Neural progenitor cell (in vitro differentiated cells): ENCODE measurements around the gene USP17L25. TPM values are rescaled to one million over a fixed set of nuclear protein-coding genes. Genes with fewer than 3 reads are reported as not detected.
"Not testable (repeated sequence)": the region's sequence is repeated elsewhere in the genome, so short reads cannot be mapped to it uniquely, and the experiment has no call there.

ENCODE experiments used
- DNase-seq: peaks from one replicate; pipeline ENCODE4 v3.0.0-alpha.2; 2016; ENCODE audit warnings: low spot score
- H2AFZ ChIP-seq: fragments of 200-600 bp; sonication (generic); replicated peaks from 2 replicates; pipeline ENCODE4 v1.6.1; 2016; ENCODE audit warnings: antibody characterized with exemption
- H3F3A ChIP-seq: fragments of 200-600 bp; sonication (generic); 2 replicates; pipeline ENCODE4 v1.6.1; 2016; ENCODE audit warnings: antibody characterized with exemption, low read depth
- H3K27ac ChIP-seq: fragments of 200-600 bp; sonication (generic); 2 replicates; pipeline ENCODE4 v1.5.1; 2016; ENCODE audit warnings: mild to moderate bottlenecking
- H3K27me3 ChIP-seq: fragments of 200-600 bp; sonication (generic); 2 replicates; pipeline ENCODE4 v1.6.1; 2016; ENCODE audit warnings: mild to moderate bottlenecking, moderate library complexity
- H3K36me3 ChIP-seq: fragments of 200-600 bp; sonication (generic); 2 replicates; pipeline ENCODE4 v1.5.1; 2016
- H3K4me1 ChIP-seq: fragments of 200-600 bp; sonication (generic); 2 replicates; pipeline ENCODE4 v1.6.1; 2016; ENCODE audit warnings: mixed run types
- H3K4me2 ChIP-seq: fragments of 200-600 bp; sonication (generic); 2 replicates; pipeline ENCODE4 v1.6.1; 2016
- H3K4me3 ChIP-seq: fragments of 200-600 bp; sonication (generic); 2 replicates; pipeline ENCODE4 v1.5.1; 2016
- H3K79me2 ChIP-seq: fragments of 200-600 bp; sonication (generic); 2 replicates; pipeline ENCODE4 v1.6.1; 2016; ENCODE audit warnings: low read depth
- H3K9ac ChIP-seq: fragments of 200-600 bp; sonication (generic); 2 replicates; pipeline ENCODE4 v1.6.1; 2016
- H3K9me3 ChIP-seq: fragments of 200-600 bp; sonication (generic); 2 replicates; pipeline ENCODE4 v1.5.1; 2016; ENCODE audit warnings: low read depth
- H4K20me1 ChIP-seq: fragments of 200-600 bp; sonication (generic); 2 replicates; pipeline ENCODE4 v1.6.1; 2016; ENCODE audit warnings: low read depth
- H3K27ac Mint-ChIP-seq: 3 replicates; pipeline ENCODE4 v1.8.0; 2021; ENCODE audit warnings: mixed read lengths
- H3K27me3 Mint-ChIP-seq: 2 replicates; pipeline ENCODE4 v1.8.0; 2022; ENCODE audit warnings: low read depth, mild to moderate bottlenecking, inconsistent platforms, moderate library complexity, mixed read lengths; ENCODE audit not compliant: insufficient read depth
- H3K36me3 Mint-ChIP-seq: 3 replicates; pipeline ENCODE4 v1.8.0; 2021; ENCODE audit warnings: mixed read lengths
- H3K4me1 Mint-ChIP-seq: 3 replicates; pipeline ENCODE4 v1.8.0; 2021; ENCODE audit warnings: mixed read lengths
- H3K4me3 Mint-ChIP-seq: 3 replicates; pipeline ENCODE4 v1.8.0; 2021; ENCODE audit warnings: mild to moderate bottlenecking, moderate library complexity, mixed read lengths
- H3K9me3 Mint-ChIP-seq: 3 replicates; pipeline ENCODE4 v1.8.0; 2020; ENCODE audit warnings: mixed read lengths
- total RNA-seq: library from RNA; depleted of rRNA; stranded (reverse); fragments of >200 nt; gene quantifications from 2 replicates; pipeline ENCODE4 v1.2.3, GENCODE V29; 2015; ENCODE audit warnings: low replicate concordance

Gene USP17L25
- total RNA-seq, 1 donor from 2014 or later, result not detected

DNA sequence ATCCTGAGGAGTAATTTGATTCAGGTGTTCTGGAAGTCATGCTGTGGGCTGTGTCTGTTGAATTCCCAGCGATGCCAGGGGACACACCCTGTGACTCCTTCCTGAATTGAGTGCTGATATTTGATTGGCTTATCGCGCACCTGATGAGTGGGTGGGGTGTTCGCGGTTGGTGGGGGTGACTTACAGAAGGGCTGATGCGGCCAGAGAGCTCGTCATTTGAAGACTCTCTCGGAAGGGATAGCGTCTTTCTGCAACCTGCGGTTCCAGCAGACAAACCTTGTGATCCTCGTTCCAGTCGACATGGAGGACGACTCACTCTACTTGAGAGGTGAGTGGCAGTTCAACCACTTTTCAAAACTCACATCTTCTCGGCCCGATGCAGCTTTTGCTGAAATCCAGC is 23.6 kb downstream of the USP17L25 start, which contains the start of gene USP17L29:
TSS of gene USP17L29 (plus strand) at position 301 of the 400 bp plus-strand sequence. CDS start at position 301, 0 bp downstream.
- H3K27ac Mint-ChIP-seq, H3K36me3 ChIP-seq, H3K27ac ChIP-seq, H3K9me3 ChIP-seq, H2AFZ ChIP-seq, H3K4me3 ChIP-seq, H3K27me3 ChIP-seq, H4K20me1 ChIP-seq, H3K36me3 Mint-ChIP-seq, H3F3A ChIP-seq, H3K4me1 ChIP-seq, H3K27me3 Mint-ChIP-seq, H3K9ac ChIP-seq, DNase-seq, H3K4me1 Mint-ChIP-seq, H3K9me3 Mint-ChIP-seq, H3K4me3 Mint-ChIP-seq, H3K4me2 ChIP-seq, H3K79me2 ChIP-seq: not testable (repeated sequence)

DNA sequence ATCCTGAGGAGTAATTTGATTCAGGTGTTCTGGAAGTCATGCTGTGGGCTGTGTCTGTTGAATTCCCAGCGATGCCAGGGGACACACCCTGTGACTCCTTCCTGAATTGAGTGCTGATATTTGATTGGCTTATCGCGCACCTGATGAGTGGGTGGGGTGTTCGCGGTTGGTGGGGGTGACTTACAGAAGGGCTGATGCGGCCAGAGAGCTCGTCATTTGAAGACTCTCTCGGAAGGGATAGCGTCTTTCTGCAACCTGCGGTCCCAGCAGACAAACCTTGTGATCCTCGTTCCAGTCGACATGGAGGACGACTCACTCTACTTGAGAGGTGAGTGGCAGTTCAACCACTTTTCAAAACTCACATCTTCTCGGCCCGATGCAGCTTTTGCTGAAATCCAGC is 33.1 kb downstream of the USP17L25 start, which contains the start of gene USP17L30:
TSS of gene USP17L30 (plus strand) at position 301 of the 400 bp plus-strand sequence. CDS start at position 301, 0 bp downstream.
- H3K9me3 ChIP-seq, H3K27me3 ChIP-seq, H3K36me3 ChIP-seq, H3K27ac ChIP-seq, H3K27ac Mint-ChIP-seq, H3K4me1 ChIP-seq, H3K4me3 Mint-ChIP-seq, DNase-seq, H3K79me2 ChIP-seq, H3K36me3 Mint-ChIP-seq, H4K20me1 ChIP-seq, H3K9me3 Mint-ChIP-seq, H3K4me2 ChIP-seq, H2AFZ ChIP-seq, H3K27me3 Mint-ChIP-seq, H3K4me3 ChIP-seq, H3K9ac ChIP-seq, H3F3A ChIP-seq, H3K4me1 Mint-ChIP-seq: not testable (repeated sequence)

DNA sequence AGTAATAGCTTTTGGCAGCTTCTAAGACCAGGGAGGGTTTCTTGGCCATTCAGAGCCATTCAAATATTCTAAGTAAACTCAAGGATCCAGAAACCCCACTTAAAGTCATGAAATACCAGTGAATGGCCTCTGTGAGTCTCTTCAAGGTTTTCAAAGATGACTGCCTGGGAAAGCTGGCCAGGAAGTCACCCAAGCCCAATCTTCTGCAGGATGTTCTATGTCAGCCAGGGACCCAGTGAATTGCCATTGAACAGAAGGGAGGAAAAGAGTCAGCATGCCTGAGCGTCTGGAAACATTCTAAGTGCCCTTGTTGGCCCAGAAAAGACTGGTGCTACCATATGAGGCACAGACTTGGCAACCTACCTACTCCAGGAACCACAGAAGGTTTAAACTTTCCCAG is 50.2 kb downstream of the USP17L25 start:
- H3K27ac ChIP-seq, H3K4me3 Mint-ChIP-seq, H3K4me2 ChIP-seq, H2AFZ ChIP-seq, H3K36me3 Mint-ChIP-seq, H3K4me3 ChIP-seq, H3K9me3 Mint-ChIP-seq, H3K79me2 ChIP-seq, DNase-seq, H3K36me3 ChIP-seq, H3K27me3 Mint-ChIP-seq, H3K27ac Mint-ChIP-seq, H3K9me3 ChIP-seq, H3F3A ChIP-seq, H3K27me3 ChIP-seq, H4K20me1 ChIP-seq, H3K4me1 ChIP-seq, H3K4me1 Mint-ChIP-seq, H3K9ac ChIP-seq: not testable (repeated sequence)

Other genes with a start within 250 kb of the USP17L25 start
- gene FAM90A26, start 159.5 kb upstream of the USP17L25 start, total RNA-seq, result not detected in 2 replicates
- not detected in 2 replicates for gene USP17L10, start 119.3 kb upstream of the USP17L25 start, total RNA-seq
- gene USP17L11, start 114.5 kb upstream of the USP17L25 start, total RNA-seq, result not detected in 2 replicates
- gene USP17L12, start 109.8 kb upstream of the USP17L25 start, total RNA-seq, result not detected in 2 replicates
- gene USP17L13, start 105.0 kb upstream of the USP17L25 start, total RNA-seq, result 0.09 TPM in 1 of 2 replicates, not detected in the other
- gene USP17L15, start 95.5 kb upstream of the USP17L25 start, total RNA-seq, result not detected in 2 replicates
- 0.09 TPM in 1 of 2 replicates, not detected in the other for gene USP17L17, start 86.0 kb upstream of the USP17L25 start, total RNA-seq
- not detected in 2 replicates for gene USP17L18, start 81.3 kb upstream of the USP17L25 start, total RNA-seq
- not detected in 2 replicates for gene USP17L19, start 76.5 kb upstream of the USP17L25 start, total RNA-seq
- not detected in 2 replicates for gene USP17L20, start 71.8 kb upstream of the USP17L25 start, total RNA-seq
- gene USP17L21, start 67.0 kb upstream of the USP17L25 start, total RNA-seq, result not detected in 2 replicates
- not detected in 2 replicates for gene USP17L22, start 62.3 kb upstream of the USP17L25 start, total RNA-seq
- gene USP17L24, start 4.7 kb upstream of the USP17L25 start, total RNA-seq, result not detected in 2 replicates
- gene USP17L26, start 4.7 kb downstream of the USP17L25 start, total RNA-seq, result not detected in 2 replicates
- not detected in 2 replicates for gene USP17L5, start 9.5 kb downstream of the USP17L25 start, total RNA-seq
- gene USP17L27, start 14.2 kb downstream of the USP17L25 start, total RNA-seq, result not detected in 2 replicates
- not detected in 2 replicates for gene USP17L28, start 19.0 kb downstream of the USP17L25 start, total RNA-seq
- gene USP17L29, start 23.7 kb downstream of the USP17L25 start, total RNA-seq, result not detected in 2 replicates
- not detected in 2 replicates for gene USP17L30, start 33.2 kb downstream of the USP17L25 start, total RNA-seq
- gene DEFB131A, start 114.5 kb downstream of the USP17L25 start, total RNA-seq, result not detected in 2 replicates